Tibial artery (tissue), 4 donors: Measurements from ENCODE around the gene DIAPH1.

ENCODE experiments used
- DNase-seq, 2 donors: peaks; one replicate each; pipeline ENCODE4 v3.0.0-alpha.2; 2019
- H3K27ac ChIP-seq, 2 donors: fragments of 200-600 bp; sonication (generic) in 1 of 2; 1 replicate in 1 of 2; 2 replicates in 1 of 2; pipeline ENCODE4 v1.5.1; 2018 to 2019; ENCODE audit warnings: mild to moderate bottlenecking in 1 of 2
- H3K27me3 ChIP-seq, 2 donors: fragments of 200-600 bp; sonication (generic) in 1 of 2; one replicate each; pipeline versions ENCODE4 v1.5.1 to v1.6.0; 2016 to 2019
- H3K36me3 ChIP-seq, 3 donors: fragments of 200-600 bp; sonication (generic) in 2 of 3; one replicate each; pipeline ENCODE4 v1.5.1; 2016 to 2019; ENCODE audit warnings: mild to moderate bottlenecking in 2 of 3
- H3K4me1 ChIP-seq, 4 donors: fragments of 200-600 bp; sonication (generic) in 2 of 4; 1 replicate in 3 of 4; 2 replicates in 1 of 4; pipeline ENCODE4 v1.5.1; 2016 to 2019
- H3K4me3 ChIP-seq, 2 donors: fragments of 200-600 bp; sonication (generic) in 1 of 2; 1 replicate in 1 of 2; 2 replicates in 1 of 2; pipeline ENCODE4 v1.5.1; 2018 to 2019; ENCODE audit warnings: mild to moderate bottlenecking in 2 of 2
- H3K9me3 ChIP-seq, 3 donors: fragments of 200-600 bp; sonication (generic) in 1 of 3; one replicate each; pipeline ENCODE4 v1.5.1; 2016 to 2019
- CTCF ChIP-seq, 2 experiments: fragments of 200-600 bp in 1 of 2; fragments of 450-650 bp in 1 of 2; IDR thresholded peaks; one replicate each; pipeline ENCODE4 v1.5.1; 2017 to 2019; ENCODE audit warnings: antibody characterized with exemption in 2 of 2, mild to moderate bottlenecking in 1 of 2, moderate library complexity in 1 of 2
- intact Hi-C: fragments of 100-400 bp; cut with DNase I; formaldehyde crosslinking; loops from one replicate; pipeline ENCODE4 v1.15.0; 2023; ENCODE audit warnings: low total_unique reads

DIAPH1 gene

GRCh38 chr5:141484641-141485311 lies 134.0 kb downstream of the DIAPH1 start, which contains the start of gene PCDHGC4:
TSS of gene PCDHGC4 (plus strand) at chr5:141485030. CDS start at chr5:141485174, 144 bp downstream.
- TF ChIP-seq CTCF (IDR thresholded peaks at IDR 0.05): no peak
- Histone ChIP-seq H3K36me3 (peaks cover 0 to 10% (median 2%) of the 10 kb centered on the region in 3 donors), H3K27me3 (no peaks in the 10 kb centered on the region), H3K9me3 (no peaks in the 10 kb centered on the region), H3K4me1 (peaks cover 0 to 49% (median 30%) of the 10 kb centered on the region in 4 donors), H3K4me3 (peak within 1 kb of the TSS; percentile 45 to 55), H3K27ac (peak within 1 kb of the TSS; percentile 6 to 29)
- intact Hi-C loops: no loop called here
- DNase-seq: no peak

DNA sequence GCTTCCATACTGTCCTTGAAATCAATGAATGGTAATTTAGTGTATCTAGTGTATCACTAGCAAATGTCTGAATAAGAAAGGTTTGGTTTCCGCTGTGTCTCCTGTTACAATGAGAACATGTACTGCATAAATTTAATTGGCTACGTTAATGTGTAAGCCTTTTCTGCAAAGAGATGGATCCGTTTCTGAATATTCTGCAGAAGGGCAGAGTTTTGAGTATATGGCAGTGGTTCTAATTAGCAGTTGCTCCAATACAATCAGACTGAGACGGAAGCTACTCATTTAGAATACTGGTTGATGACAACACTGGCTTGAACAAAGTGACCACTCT lies 134.5 kb downstream of the DIAPH1 start:
- peak overlapping the region; percentile 6 to 29 for H3K27ac ChIP-seq
- intact Hi-C loops: no loop called here
- no peak for DNase-seq
- H3K36me3 ChIP-seq: peaks cover 0 to 5% (median 0%) of the 10 kb centered on the region in 3 donors
- H3K9me3 ChIP-seq: no peaks in the 10 kb centered on the region
- peak overlapping the region; percentile 45 to 55 for H3K4me3 ChIP-seq
- no peaks in the 10 kb centered on the region for H3K27me3 ChIP-seq
- H3K4me1 ChIP-seq: peaks cover 0 to 54% (median 32%) of the 10 kb centered on the region in 4 donors
- TF ChIP-seq CTCF (IDR thresholded peaks at IDR 0.05): no peak

- H3K36me3 ChIP-seq: peaks cover 0 to 2% (median 0%) of the 10 kb centered on the region in 3 donors
- no peak overlapping the region for H3K4me3 ChIP-seq
- H3K27ac ChIP-seq: no peak overlapping the region
- DNase-seq: no peak
- no peaks in the 10 kb centered on the region for H3K27me3 ChIP-seq
- intact Hi-C loops: no loop called here
- no peaks in the 10 kb centered on the region for H3K9me3 ChIP-seq
- no peak for TF ChIP-seq CTCF (IDR thresholded peaks at IDR 0.05)
- H3K4me1 ChIP-seq: peaks cover 0 to 58% (median 33%) of the 10 kb centered on the region in 4 donors
These were observed 134.9 kb downstream of the DIAPH1 start for GRCh38 chr5:141483902-141484301.

DNA sequence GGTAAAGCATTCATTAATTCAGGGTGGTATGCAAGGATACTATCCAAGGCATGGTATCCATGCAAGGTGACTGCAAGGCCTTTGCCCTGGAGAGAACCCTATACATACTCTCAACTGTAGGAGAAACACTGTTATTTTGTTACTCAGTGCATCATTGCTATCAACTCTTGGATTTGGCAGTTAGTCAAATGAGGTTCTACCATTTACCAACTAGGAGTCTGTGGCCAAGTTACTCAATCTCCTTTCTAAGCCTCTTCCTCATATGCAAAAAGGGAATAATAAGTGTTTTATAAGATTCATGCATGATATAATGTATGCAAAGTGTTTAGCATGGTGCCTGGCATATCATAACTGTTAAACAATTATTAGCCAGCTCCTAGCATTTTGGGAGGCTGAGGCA lies 139.0 kb downstream of the DIAPH1 start:
- no peak for DNase-seq
- Histone ChIP-seq H3K4me1 (peaks cover 0 to 79% (median 45%) of the 10 kb centered on the region in 4 donors), H3K36me3 (no peaks in the 10 kb centered on the region), H3K27me3 (no peaks in the 10 kb centered on the region), H3K27ac (no peak overlapping the region), H3K9me3 (no peaks in the 10 kb centered on the region), H3K4me3 (no peak overlapping the region)
- no peak for TF ChIP-seq CTCF (IDR thresholded peaks at IDR 0.05)
- intact Hi-C loops: loop anchor here (5.0 kb wide), 1 partner anchor 33 kb away; no protein-coding TSS in a partner anchor

- Histone ChIP-seq H3K27ac (no peak overlapping the region), H3K4me1 (peaks cover 0 to 65% (median 39%) of the 10 kb centered on the region in 4 donors), H3K9me3 (no peaks in the 10 kb centered on the region), H3K36me3 (no peaks in the 10 kb centered on the region), H3K27me3 (no peaks in the 10 kb centered on the region), H3K4me3 (peak overlapping the region; percentile 69 to 74)
- TF ChIP-seq CTCF (IDR thresholded peaks at IDR 0.05): no peak
- DNase-seq: no peak
- intact Hi-C loops: loop anchor here (5.0 kb wide), 1 partner anchor 34 kb away; no protein-coding TSS in a partner anchor
These were observed 140.4 kb downstream of the DIAPH1 start for GRCh38 chr5:141478321-141478945.
